HG03064 (cell line): ENCODE results near the gene OR5L2.
"Not testable (repeated sequence)": the region's sequence is repeated elsewhere in the genome, so short reads cannot be mapped to it uniquely, and the experiment has no call there.

Experiments used
- ATAC-seq: cut with Tn5 transposase; IDR thresholded peaks from one replicate; pipeline ENCODE4 v1.9.1; 2021; ENCODE audit warnings: low read depth; ENCODE audit not compliant: unreplicated experiment

The OR5L2 gene

DNA sequence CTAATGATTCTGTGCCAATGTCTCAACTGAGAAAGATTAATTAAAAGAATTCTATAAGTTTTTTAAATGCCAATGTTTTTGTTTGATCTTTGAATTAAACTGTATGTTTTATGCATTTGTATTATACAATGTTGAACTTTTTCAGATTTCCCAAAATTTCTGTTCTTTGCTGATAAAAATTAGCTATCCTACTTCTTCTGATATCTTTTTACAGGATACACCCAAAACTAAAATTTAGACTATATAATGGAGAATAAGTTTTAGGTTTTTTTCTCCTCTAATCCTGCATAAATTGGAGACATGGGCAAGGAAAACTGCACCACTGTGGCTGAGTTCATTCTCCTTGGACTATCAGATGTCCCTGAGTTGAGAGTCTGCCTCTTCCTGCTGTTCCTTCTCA is at the start of gene OR5L2:
TSS of gene OR5L2 (plus strand) at position 301 of the 400 bp plus-strand sequence. CDS start at position 301, 0 bp downstream.
- ATAC-seq, result no peak

- ATAC-seq, result no peak
Observed at GRCh38 chr11:55791606-55792005, 35.4 kb upstream of the OR5L2 start.

DNA sequence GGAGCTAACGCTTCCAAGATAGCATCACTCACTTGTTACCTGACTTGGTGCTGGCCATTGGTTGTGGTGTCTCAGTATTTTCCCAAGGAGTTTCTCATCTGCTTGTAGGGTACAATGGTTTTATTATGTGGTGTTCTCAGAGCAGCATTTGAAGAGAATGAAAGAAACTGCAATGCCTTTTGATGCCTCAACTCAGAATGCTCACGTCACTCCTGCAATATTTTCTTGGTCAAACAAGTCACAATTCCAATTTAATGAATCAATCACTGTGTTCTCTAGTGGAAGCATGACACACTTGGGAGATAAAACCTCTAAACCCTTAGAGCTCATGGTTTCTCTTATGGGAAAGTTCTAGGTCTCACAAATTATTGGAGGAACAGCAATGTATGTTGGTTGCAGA is 33.7 kb upstream of the OR5L2 start:
- ATAC-seq, result no peak

DNA sequence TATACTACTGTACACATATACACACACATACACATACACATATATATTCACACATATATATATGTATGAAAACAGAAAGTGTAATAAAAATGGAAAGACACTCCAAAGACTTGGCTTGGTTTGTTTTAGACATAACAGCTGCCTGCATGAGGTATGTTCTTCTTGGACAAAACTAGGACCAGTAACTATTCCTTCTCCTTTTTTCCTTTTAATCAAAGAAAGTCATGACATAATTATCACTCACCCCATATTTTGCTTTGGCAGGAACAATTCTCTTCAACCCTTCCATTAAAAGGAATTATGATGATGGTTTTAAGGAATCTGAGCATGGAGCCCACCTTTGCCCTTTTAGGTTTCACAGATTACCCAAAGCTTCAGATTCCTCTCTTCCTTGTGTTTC is 31.8 kb upstream of the OR5L2 start, which contains the start of gene OR5D14:
TSS of gene OR5D14 (plus strand) at position 301 of the 400 bp plus-strand sequence. CDS start at position 301, 0 bp downstream.
- ATAC-seq, result no peak

GRCh38 chr11:55806248-55806647 is 20.8 kb upstream of the OR5L2 start:
- ATAC-seq, result no peak

- no peak for ATAC-seq
Observed at GRCh38 chr11:55811067-55811466, 16.0 kb upstream of the OR5L2 start, which contains the start of gene OR5L1. Gene OR5L1, plus strand, starts transcription at chr11:55811367. Its CDS starts 100 bp downstream, at chr11:55811467.

GRCh38 chr11:55819330-55819729 is 7.7 kb upstream of the OR5L2 start, which contains the start of gene OR5D18:
Gene OR5D18, plus strand, starts transcription at chr11:55819630. Its CDS starts 0 bp downstream, at chr11:55819630.
- no peak for ATAC-seq

DNA sequence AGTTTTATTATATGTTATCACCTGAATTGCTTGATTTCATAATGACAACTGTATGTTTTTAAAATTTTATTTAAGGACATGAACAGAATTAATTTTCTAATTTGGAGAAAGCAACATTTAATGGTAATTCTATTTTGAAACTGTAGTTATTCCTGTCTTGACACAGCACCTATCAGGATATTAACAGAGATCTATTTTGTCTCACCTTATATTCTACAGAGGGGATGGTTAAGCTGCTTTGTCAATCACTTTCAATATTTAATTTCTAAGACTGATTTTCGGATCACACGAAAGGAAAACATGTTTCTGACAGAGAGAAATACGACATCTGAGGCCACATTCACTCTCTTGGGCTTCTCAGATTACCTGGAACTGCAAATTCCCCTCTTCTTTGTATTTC is 11.4 kb downstream of the OR5L2 start, which contains the start of gene OR5D16:
TSS of gene OR5D16 (plus strand) at position 301 of the 400 bp plus-strand sequence. CDS start at position 301, 0 bp downstream.
- no peak for ATAC-seq

- no peak for ATAC-seq
Observed at GRCh38 chr11:55847453-55847852, 20.4 kb downstream of the OR5L2 start.

DNA sequence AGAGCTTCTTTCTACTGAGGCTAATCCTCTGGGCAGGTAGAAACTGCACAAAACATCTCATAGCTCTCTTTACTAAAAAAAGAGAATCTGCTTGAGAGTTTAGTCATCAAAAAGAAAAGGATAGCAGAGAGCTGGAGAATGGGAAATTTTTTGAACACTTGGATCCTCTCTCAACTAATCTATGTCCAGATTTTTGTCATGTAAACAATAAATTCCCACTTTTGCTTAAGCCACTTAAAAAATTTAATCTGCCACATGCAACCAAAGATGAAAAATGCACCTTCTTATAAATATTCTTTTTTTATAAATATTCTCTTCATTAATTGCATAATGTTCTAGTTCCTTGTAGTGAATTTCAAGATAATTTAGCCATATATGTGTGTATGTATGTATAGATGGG is 22.0 kb downstream of the OR5L2 start:
- no peak for ATAC-seq

DNA sequence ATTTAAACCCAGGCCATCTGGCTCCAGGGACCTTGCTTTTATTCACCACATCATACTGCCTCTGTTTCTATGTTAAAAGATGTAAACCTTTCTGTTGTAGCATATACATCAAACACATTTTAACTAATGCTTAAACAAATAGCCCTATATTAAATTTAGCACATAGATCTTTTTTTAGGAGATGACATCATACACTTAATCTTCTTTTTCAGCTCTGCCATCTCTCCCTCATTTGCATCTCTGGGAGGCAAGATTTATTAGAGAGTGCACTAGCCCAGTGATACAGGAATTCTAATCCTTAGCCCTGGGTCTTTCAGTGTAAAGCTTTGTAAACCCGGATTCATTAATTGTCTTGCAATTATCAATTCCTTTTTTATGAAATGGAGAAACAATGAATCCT is 25.1 kb downstream of the OR5L2 start:
- no peak for ATAC-seq

DNA sequence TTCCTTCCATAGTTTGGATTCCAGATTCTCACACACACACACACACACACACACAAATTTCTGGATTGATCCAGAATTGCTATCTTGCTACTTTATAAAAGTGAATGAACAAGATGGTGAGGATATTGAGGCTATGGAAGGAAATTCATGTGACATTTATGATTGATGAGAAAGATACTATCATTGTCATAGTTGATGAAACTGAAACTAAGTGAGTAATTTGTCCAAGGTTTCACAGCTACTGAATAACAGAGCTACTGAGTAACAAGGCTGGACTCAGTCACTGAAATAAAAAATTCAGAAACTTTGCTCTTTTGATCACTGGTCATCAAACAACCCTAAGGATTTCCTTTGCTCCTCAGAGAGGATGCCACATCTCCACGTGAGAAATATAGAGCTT is 27.7 kb downstream of the OR5L2 start:
- ATAC-seq, result no peak

GRCh38 chr11:55867354-55867753 is 40.3 kb downstream of the OR5L2 start:
- ATAC-seq, result not testable (repeated sequence)

DNA sequence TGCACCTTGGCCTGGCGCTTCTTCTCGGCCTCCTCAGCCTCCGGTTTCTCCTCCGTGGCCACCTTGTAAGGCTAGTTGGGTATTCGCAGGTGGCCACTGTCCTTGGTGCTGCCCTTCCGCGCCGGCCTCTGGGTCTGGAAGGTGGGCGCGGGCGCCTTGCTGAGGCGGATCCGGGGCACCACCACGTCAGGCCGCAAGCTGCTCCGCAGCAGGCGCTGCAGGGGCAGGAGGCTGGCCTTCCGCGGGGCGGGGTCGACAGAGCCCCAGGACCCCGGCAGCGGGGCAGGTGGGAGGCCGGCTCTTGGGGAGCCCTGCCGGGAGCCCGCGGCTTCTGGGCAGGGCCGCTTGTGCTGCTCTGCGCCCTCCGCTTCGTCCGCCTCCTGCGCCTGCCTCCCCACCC is 45.7 kb downstream of the OR5L2 start:
- ATAC-seq, result not testable (repeated sequence)

DNA sequence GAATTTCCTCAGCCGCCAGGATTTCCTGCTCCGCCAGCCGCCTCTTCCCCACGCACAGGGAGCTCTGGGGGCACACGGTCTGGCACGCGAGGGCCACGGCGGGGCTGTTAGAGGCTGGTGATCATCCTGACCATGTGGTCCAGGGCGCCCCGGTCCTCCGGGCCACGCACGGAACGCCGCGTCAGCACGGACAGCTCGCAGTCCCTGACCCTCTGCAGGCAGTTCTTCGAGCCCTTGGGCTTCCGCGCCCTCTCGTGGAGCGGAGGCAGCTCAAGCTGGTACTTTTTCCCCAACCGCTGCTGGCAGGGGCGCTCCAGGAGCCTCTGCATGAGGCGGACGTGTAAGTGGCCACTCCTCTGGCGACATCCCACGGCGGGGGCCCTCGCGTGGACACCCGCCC is 46.1 kb downstream of the OR5L2 start:
- not testable (repeated sequence) for ATAC-seq
